Neuronal stem cell (in vitro differentiated cells): Measurements from ENCODE around the gene DTX2. TPM values are rescaled to one million over a fixed set of nuclear protein-coding genes. Genes with fewer than 3 reads are reported as not detected.
"Not testable (repeated sequence)": the region's sequence is repeated elsewhere in the genome, so short reads cannot be mapped to it uniquely, and the experiment has no call there.

Experiments used
- DNase-seq: peaks from one replicate; pipeline ENCODE4 v3.0.0-alpha.2; 2013; ENCODE audit warnings: low spot score
- H2AFZ ChIP-seq: one replicate; pipeline ENCODE4 v1.6.1; 2013; ENCODE audit warnings: mild to moderate bottlenecking, low read length, inconsistent platforms
- H2AK5ac ChIP-seq: 2 replicates; pipeline ENCODE4 v1.6.1; 2013; ENCODE audit warnings: low read depth, mild to moderate bottlenecking, inconsistent platforms, low read length, moderate library complexity, mixed read lengths
- H2BK120ac ChIP-seq: 2 replicates; pipeline ENCODE4 v1.6.1; 2013; ENCODE audit warnings: low read depth, mild to moderate bottlenecking, inconsistent platforms, low read length, moderate library complexity, mixed read lengths
- H2BK12ac ChIP-seq: one replicate; pipeline ENCODE4 v1.6.1; 2013; ENCODE audit warnings: low read length, inconsistent platforms
- H2BK15ac ChIP-seq: 2 replicates; pipeline ENCODE4 v1.6.1; 2013; ENCODE audit warnings: mild to moderate bottlenecking, low read length, inconsistent platforms, mixed read lengths
- H2BK5ac ChIP-seq: one replicate; pipeline ENCODE4 v1.6.1; 2013; ENCODE audit warnings: inconsistent platforms, mild to moderate bottlenecking, low read length, moderate library complexity
- H3K14ac ChIP-seq: one replicate; pipeline ENCODE4 v1.6.1; 2013; ENCODE audit warnings: low read length, inconsistent platforms
- H3K18ac ChIP-seq: 2 replicates; pipeline ENCODE4 v1.6.1; 2013; ENCODE audit warnings: low read length, inconsistent platforms
- H3K23ac ChIP-seq: 2 replicates; pipeline ENCODE4 v1.6.1; 2013; ENCODE audit warnings: low read depth, mild to moderate bottlenecking, mixed read lengths, low read length, inconsistent platforms; ENCODE audit not compliant: poor library complexity
- H3K27ac ChIP-seq: replicated peaks from 3 replicates; pipeline ENCODE4 v1.5.1; 2013; ENCODE audit warnings: low read length, inconsistent platforms
- H3K27me3 ChIP-seq, 3 experiments: 2 replicates each; pipeline ENCODE4 v1.6.1; 2013; ENCODE audit warnings: low read length in 3 of 3, mild to moderate bottlenecking in 2 of 3, inconsistent platforms in 1 of 3, low read depth in 1 of 3, mixed read lengths in 1 of 3, moderate library complexity in 1 of 3; ENCODE audit not compliant: control insufficient read depth in 3 of 3, insufficient read depth in 3 of 3
- H3K36me3 ChIP-seq, 2 donors: replicated peaks in 1 of 2; 2 replicates each; pipeline ENCODE4 v1.6.1; 2013; ENCODE audit warnings: low read length in 2 of 2; ENCODE audit not compliant: control insufficient read depth in 2 of 2, insufficient read depth in 2 of 2
- H3K4ac ChIP-seq: 2 replicates; pipeline ENCODE4 v1.6.1; 2013; ENCODE audit warnings: inconsistent platforms, mild to moderate bottlenecking, low read length, moderate library complexity
- H3K4me1 ChIP-seq, 2 donors: 1 replicate in 1 of 2; 2 replicates in 1 of 2; pipeline ENCODE4 v1.6.1; 2013; ENCODE audit warnings: low read length in 2 of 2, low read depth in 1 of 2; ENCODE audit not compliant: control insufficient read depth in 2 of 2, insufficient read depth in 1 of 2
- H3K4me2 ChIP-seq: one replicate; pipeline ENCODE4 v1.6.1; 2013; ENCODE audit warnings: mild to moderate bottlenecking, low read length, inconsistent platforms; ENCODE audit not compliant: insufficient read depth, poor library complexity, severe bottlenecking
- H3K4me3 ChIP-seq, 2 donors: 2 replicates each; pipeline ENCODE4 v1.5.1; 2013; ENCODE audit warnings: low read length in 2 of 2, mild to moderate bottlenecking in 2 of 2, inconsistent platforms in 1 of 2, moderate library complexity in 1 of 2
- H3K79me1 ChIP-seq: one replicate; pipeline ENCODE4 v1.6.1; 2013; ENCODE audit warnings: low read depth, mild to moderate bottlenecking, inconsistent platforms, low read length, moderate library complexity
- H3K9ac ChIP-seq: one replicate; pipeline ENCODE4 v1.6.1; 2013; ENCODE audit warnings: mild to moderate bottlenecking, low read depth, low read length, inconsistent platforms; ENCODE audit not compliant: poor library complexity
- H3K9me3 ChIP-seq, 2 donors: replicated peaks in 1 of 2; 2 replicates each; pipeline versions ENCODE3 to v1.6.1; 2013; ENCODE audit warnings: low read length in 2 of 2, mild to moderate bottlenecking in 2 of 2, inconsistent platforms in 1 of 2, low read depth in 1 of 2, mixed read lengths in 1 of 2, moderate library complexity in 1 of 2; ENCODE audit not compliant: control insufficient read depth in 2 of 2, insufficient read depth in 1 of 2
- H4K8ac ChIP-seq: one replicate; pipeline ENCODE4 v1.6.1; 2013; ENCODE audit warnings: low read depth, mild to moderate bottlenecking, inconsistent platforms, low read length, moderate library complexity
- H4K91ac ChIP-seq: one replicate; pipeline ENCODE4 v1.6.1; 2013; ENCODE audit warnings: low read length, low read depth, mild to moderate bottlenecking, inconsistent platforms; ENCODE audit not compliant: poor library complexity
- WGBS, 2 donors: extraction: QIAGEN DNeasy Blood & Tissue Kit; methylation state at CpG; one replicate each; pipeline ENCODE4 v1.1.7; 2013; ENCODE audit warnings: missing lambda C conversion rate in 2 of 2, mixed read lengths in 1 of 2; ENCODE audit not compliant: insufficient read length in 2 of 2, insufficient replicate concordance in 1 of 2; ENCODE audit errors: extremely low coverage in 2 of 2; 5-methylcytosine and 5-hydroxymethylcytosine counted together
- small RNA-seq: library from polyadenylated mRNA; stranded (forward); fragments of <200 nt; extraction: miRNeasy Mini kit (QIAGEN cat#:217004); gene quantifications from one replicate; pipeline ENCODE3, GENCODE V24; 2013; ENCODE audit not compliant: insufficient read depth

The DTX2 gene

DNA sequence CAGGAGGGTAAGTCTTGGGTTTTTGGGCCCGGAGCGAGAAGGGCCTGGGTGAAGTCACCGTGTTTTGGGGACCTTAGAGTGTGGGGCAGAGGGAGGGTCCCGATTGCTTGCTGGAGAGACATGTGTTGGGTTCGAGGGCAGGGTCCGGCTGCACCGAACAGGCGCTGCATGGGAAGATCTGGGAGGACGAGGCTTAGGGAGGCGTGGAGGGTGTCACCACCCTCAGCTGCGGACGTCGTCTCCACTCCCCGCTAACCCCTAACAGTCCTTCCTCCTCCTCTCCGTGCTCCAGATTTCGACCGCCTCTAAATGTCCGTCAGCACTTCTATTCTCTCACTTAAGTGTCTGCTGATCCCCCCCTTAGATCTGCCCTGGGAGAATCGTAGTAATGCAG, 88.3 kb downstream of the DTX2 start:
- H3K4me1 ChIP-seq, H3K23ac ChIP-seq, H3K14ac ChIP-seq, H3K4ac ChIP-seq, H2BK15ac ChIP-seq, H3K36me3 ChIP-seq, H4K8ac ChIP-seq, H2BK120ac ChIP-seq, H2AK5ac ChIP-seq, H2BK5ac ChIP-seq, H2BK12ac ChIP-seq, H4K91ac ChIP-seq, H3K27ac ChIP-seq, H3K9me3 ChIP-seq, DNase-seq, H3K27me3 ChIP-seq, H3K79me1 ChIP-seq: not testable (repeated sequence)
- WGBS, 2 donors: no CpG with 5 or more reads among the region's 19 CpGs
- H3K4me3 ChIP-seq: peak overlapping the region; percentile 72 to 93
- H3K18ac ChIP-seq: peak overlapping the region; percentile 71
- H3K4me2 ChIP-seq: peak overlapping the region; percentile 62
- H3K9ac ChIP-seq: peak overlapping the region; percentile 77
- peak overlapping the region; percentile 91 for H2AFZ ChIP-seq

DNA sequence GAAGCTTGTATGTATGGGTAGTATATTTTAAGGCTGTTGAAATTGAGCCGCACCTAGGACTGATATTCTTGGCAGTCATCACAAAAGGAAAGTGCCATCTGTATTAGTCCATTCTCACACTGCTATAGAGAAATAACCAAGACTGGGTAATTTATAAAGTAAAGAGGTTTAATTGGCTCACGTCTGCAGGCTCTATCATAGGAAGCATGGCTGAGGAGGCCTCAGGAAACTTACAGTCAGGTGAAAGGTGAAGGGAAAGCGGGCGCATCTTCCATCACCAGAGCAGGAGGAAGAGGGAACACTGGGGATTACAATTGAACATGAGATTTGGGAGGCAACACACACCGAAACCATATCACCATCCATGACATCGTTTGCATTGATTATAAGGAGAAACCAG, 90.5 kb downstream of the DTX2 start:
- H3K27me3 ChIP-seq, H3K27ac ChIP-seq, H2BK120ac ChIP-seq: not testable (repeated sequence)

More for the DNA sequence above, 90.5 kb downstream of the DTX2 start:
- not testable (repeated sequence) for H2BK15ac ChIP-seq, H3K4me1 ChIP-seq, H2AFZ ChIP-seq, H3K9me3 ChIP-seq, H4K91ac ChIP-seq, H2AK5ac ChIP-seq, H2BK5ac ChIP-seq, H3K4me3 ChIP-seq, H3K4me2 ChIP-seq, DNase-seq, H3K9ac ChIP-seq, H2BK12ac ChIP-seq, H4K8ac ChIP-seq, H3K14ac ChIP-seq, H3K79me1 ChIP-seq, H3K18ac ChIP-seq, H3K4ac ChIP-seq, H3K23ac ChIP-seq
- H3K36me3 ChIP-seq: peaks cover 0 to 19% of the 10 kb centered on the region in 2 donors
- WGBS, 2 donors: no CpG with 5 or more reads among the region's 6 CpGs

Small RNA genes within 50 kb of the gene (small RNA-seq; reads per million reads assigned to genes)
- gene RF00019: not detected
